Fibroblast of mammary gland (primary cell): Measurements from ENCODE around the gene TMEM271.

Experiments used
- DNase-seq: peaks from one replicate; pipeline ENCODE4 v3.0.0-alpha.2; 2010; ENCODE audit warnings: low read depth
- H3K4me3 ChIP-seq: 2 replicates; pipeline ENCODE4 v1.5.1; 2011; ENCODE audit warnings: low read depth, mild to moderate bottlenecking, low read length, moderate library complexity; ENCODE audit not compliant: control insufficient read depth
- CTCF ChIP-seq: conservative IDR thresholded peaks from 2 replicates; pipeline ENCODE4 v1.5.1; 2011; ENCODE audit warnings: low read depth, low read length, inconsistent platforms; ENCODE audit not compliant: control insufficient read depth, insufficient read depth

TMEM271 gene

GRCh38 chr4:526189-526909 is 49.7 kb downstream of the TMEM271 start:
- H3K4me3 ChIP-seq, result no peak overlapping the region
- no peak for TF ChIP-seq CTCF
- DNase-seq, result no peak

- H3K4me3 ChIP-seq, result no peak overlapping the region
- no peak for DNase-seq
- no peak for TF ChIP-seq CTCF
Measured at GRCh38 chr4:525660-526059, 50.4 kb downstream of the TMEM271 start.

DNA sequence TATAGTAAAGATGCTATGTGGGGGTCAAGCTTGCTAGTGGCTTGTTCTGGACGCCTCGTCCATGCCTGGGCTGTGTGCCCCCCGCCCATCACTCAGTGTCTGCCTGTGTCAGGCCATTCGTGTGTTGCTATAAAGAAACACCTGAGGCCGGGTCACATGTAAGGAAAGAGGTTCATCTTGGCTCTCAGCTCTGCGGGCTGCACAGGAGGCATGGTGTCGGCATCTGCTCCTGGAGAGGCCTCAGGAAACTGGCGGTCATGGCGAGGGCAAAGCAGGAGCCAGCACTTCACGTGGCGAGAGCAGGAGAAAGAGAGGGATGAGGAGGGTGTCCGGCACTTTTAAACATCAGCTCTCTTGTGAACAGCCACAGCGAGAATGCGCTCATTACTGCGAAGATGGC is 51.9 kb downstream of the TMEM271 start:
- H3K4me3 ChIP-seq, result no peak overlapping the region
- no peak for DNase-seq
- no peak for TF ChIP-seq CTCF
